ENCODE data around the gene ACAD11. TPM values are rescaled to one million over a fixed set of nuclear protein-coding genes. Genes with fewer than 3 reads are reported as not detected.

Gene ACAD11
- total and polyA plus RNA-seq, 4 donors, result 52.2 to 357 (median 65.6) TPM

GRCh38 chr3:132694991-132695390, 35.4 kb upstream of the ACAD11 start:
- Histone ChIP-seq H3K9me3 (ENCODE audit: control insufficient read depth in 4 of 4, low read length in 3 of 4) (no peaks in the 10 kb centered on the region), H3K9ac (ENCODE audit: low read depth in 1 of 2, low read length in 2 of 2) (no peak overlapping the region), H3K4me3 (ENCODE audit: low read depth in 1 of 3, low read length in 3 of 3) (no peak overlapping the region), H3K4me1 (ENCODE audit: control insufficient read depth in 4 of 4, insufficient read depth in 4 of 4, low read length in 3 of 4) (no peaks in the 10 kb centered on the region), H3K27ac (ENCODE audit: low read depth in 1 of 2, low read length in 2 of 2) (no peak overlapping the region), H3K27me3 (ENCODE audit: control insufficient read depth in 4 of 4, insufficient read depth in 4 of 4, low read length in 3 of 4) (no peaks in the 10 kb centered on the region), H3K36me3 (ENCODE audit: control insufficient read depth in 4 of 4, insufficient read depth in 3 of 4, low read depth in 1 of 4, low read length in 3 of 4) (peaks cover 7 to 68% (median 52%) of the 10 kb centered on the region in 4 donors)
- no peak for DNase-seq (ENCODE audit: low spot score)
- TF ChIP-seq HNF4G (IDR thresholded peaks at IDR 0.05) (no peak), FOXA2 (IDR thresholded peaks at IDR 0.05) (no peak), NR2F2 (IDR thresholded peaks at IDR 0.05) (no peak), RAD21 (IDR thresholded peaks at IDR 0.05) (no peak), JUND (IDR thresholded peaks at IDR 0.05) (no peak), RXRA (IDR thresholded peaks at IDR 0.05) (no peak), HNF4A (conservative IDR thresholded peaks at IDR 0.05) (no peak), FOXA1 (IDR thresholded peaks at IDR 0.05) (no peak)
- TF ChIP-seq, protein P1, sequence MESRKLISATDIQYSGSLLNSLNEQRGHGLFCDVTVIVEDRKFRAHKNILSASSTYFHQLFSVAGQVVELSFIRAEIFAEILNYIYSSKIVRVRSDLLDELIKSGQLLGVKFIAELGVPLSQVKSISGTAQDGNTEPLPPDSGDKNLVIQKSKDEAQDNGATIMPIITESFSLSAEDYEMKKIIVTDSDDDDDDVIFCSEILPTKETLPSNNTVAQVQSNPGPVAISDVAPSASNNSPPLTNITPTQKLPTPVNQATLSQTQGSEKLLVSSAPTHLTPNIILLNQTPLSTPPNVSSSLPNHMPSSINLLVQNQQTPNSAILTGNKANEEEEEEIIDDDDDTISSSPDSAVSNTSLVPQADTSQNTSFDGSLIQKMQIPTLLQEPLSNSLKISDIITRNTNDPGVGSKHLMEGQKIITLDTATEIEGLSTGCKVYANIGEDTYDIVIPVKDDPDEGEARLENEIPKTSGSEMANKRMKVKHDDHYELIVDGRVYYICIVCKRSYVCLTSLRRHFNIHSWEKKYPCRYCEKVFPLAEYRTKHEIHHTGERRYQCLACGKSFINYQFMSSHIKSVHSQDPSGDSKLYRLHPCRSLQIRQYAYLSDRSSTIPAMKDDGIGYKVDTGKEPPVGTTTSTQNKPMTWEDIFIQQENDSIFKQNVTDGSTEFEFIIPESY (IDR thresholded peaks at IDR 0.05), result no peak
- TF ChIP-seq, protein P2, sequence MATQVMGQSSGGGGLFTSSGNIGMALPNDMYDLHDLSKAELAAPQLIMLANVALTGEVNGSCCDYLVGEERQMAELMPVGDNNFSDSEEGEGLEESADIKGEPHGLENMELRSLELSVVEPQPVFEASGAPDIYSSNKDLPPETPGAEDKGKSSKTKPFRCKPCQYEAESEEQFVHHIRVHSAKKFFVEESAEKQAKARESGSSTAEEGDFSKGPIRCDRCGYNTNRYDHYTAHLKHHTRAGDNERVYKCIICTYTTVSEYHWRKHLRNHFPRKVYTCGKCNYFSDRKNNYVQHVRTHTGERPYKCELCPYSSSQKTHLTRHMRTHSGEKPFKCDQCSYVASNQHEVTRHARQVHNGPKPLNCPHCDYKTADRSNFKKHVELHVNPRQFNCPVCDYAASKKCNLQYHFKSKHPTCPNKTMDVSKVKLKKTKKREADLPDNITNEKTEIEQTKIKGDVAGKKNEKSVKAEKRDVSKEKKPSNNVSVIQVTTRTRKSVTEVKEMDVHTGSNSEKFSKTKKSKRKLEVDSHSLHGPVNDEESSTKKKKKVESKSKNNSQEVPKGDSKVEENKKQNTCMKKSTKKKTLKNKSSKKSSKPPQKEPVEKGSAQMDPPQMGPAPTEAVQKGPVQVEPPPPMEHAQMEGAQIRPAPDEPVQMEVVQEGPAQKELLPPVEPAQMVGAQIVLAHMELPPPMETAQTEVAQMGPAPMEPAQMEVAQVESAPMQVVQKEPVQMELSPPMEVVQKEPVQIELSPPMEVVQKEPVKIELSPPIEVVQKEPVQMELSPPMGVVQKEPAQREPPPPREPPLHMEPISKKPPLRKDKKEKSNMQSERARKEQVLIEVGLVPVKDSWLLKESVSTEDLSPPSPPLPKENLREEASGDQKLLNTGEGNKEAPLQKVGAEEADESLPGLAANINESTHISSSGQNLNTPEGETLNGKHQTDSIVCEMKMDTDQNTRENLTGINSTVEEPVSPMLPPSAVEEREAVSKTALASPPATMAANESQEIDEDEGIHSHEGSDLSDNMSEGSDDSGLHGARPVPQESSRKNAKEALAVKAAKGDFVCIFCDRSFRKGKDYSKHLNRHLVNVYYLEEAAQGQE (IDR thresholded peaks at IDR 0.05), result no peak
- TF ChIP-seq, protein P3, sequence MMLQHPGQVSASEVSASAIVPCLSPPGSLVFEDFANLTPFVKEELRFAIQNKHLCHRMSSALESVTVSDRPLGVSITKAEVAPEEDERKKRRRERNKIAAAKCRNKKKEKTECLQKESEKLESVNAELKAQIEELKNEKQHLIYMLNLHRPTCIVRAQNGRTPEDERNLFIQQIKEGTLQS (IDR thresholded peaks at IDR 0.05), result no peak
- WGBS, result 87% methylated on average over 4 of the region's 4 CpGs

- TF ChIP-seq RXRA (IDR thresholded peaks at IDR 0.05), result no peak
- TF ChIP-seq JUND (IDR thresholded peaks at IDR 0.05), result no peak
- TF ChIP-seq, protein P1 (IDR thresholded peaks at IDR 0.05), result no peak
- TF ChIP-seq, protein P2 (IDR thresholded peaks at IDR 0.05), result no peak
- TF ChIP-seq MAX (IDR thresholded peaks at IDR 0.05), result no peak
- TF ChIP-seq GABPA (IDR thresholded peaks at IDR 0.05 in 1 of 2, conservative IDR thresholded peaks at IDR 0.05 in 1 of 2), result no peak
- TF ChIP-seq FOXA1 (IDR thresholded peaks at IDR 0.05), result no peak
- TF ChIP-seq FOXA2 (IDR thresholded peaks at IDR 0.05), result no peak
- TF ChIP-seq, protein P3 (IDR thresholded peaks at IDR 0.05), result no peak
- TF ChIP-seq SP1 (IDR thresholded peaks at IDR 0.05), result no peak
- no peak for TF ChIP-seq HNF4A (conservative IDR thresholded peaks at IDR 0.05)
- no peak for TF ChIP-seq TAF1 (conservative IDR thresholded peaks at IDR 0.05)
- TF ChIP-seq RAD21 (IDR thresholded peaks at IDR 0.05), result no peak
- no peak for TF ChIP-seq HNF4G (IDR thresholded peaks at IDR 0.05)
- TF ChIP-seq CTCF (IDR thresholded peaks at IDR 0.05; ENCODE audit: low read depth, low read length, missing input control), result no peak
- no peak for TF ChIP-seq YY1 (IDR thresholded peaks at IDR 0.05)
- TF ChIP-seq NR2F2 (IDR thresholded peaks at IDR 0.05), result no peak
- no peak for TF ChIP-seq EGR1 (IDR thresholded peaks at IDR 0.05; ENCODE audit: low read depth in 2 of 2)
Measured at GRCh38 chr3:132690040-132690439, 30.4 kb upstream of the ACAD11 start.

More at GRCh38 chr3:132690040-132690439, 30.4 kb upstream of the ACAD11 start:
- WGBS, result 97% methylated on average over 4 of the region's 4 CpGs
- Histone ChIP-seq H3K36me3 (ENCODE audit: control insufficient read depth in 4 of 4, insufficient read depth in 3 of 4, low read depth in 1 of 4, low read length in 3 of 4) (peaks cover 0 to 60% (median 45%) of the 10 kb centered on the region in 4 donors), H3K27me3 (ENCODE audit: control insufficient read depth in 4 of 4, insufficient read depth in 4 of 4, low read length in 3 of 4) (no peaks in the 10 kb centered on the region), H3K4me1 (ENCODE audit: control insufficient read depth in 4 of 4, insufficient read depth in 4 of 4, low read length in 3 of 4) (no peaks in the 10 kb centered on the region), H3K27ac (ENCODE audit: low read depth in 1 of 2, low read length in 2 of 2) (no peak overlapping the region), H3K4me3 (ENCODE audit: low read depth in 1 of 3, low read length in 3 of 3) (no peak overlapping the region), H3K9ac (ENCODE audit: low read depth in 1 of 2, low read length in 2 of 2) (no peak overlapping the region), H3K9me3 (ENCODE audit: control insufficient read depth in 4 of 4, low read length in 3 of 4) (no peaks in the 10 kb centered on the region)
- DNase-seq (ENCODE audit: low spot score), result no peak

All from liver (tissue), 9 donors.